Erythroblast (primary cell): ENCODE data around the gene ZSWIM7.
A peak's percentile ranks its signal among the peaks of the same experiment; 100 is the strongest.
"Not testable (repeated sequence)": the region's sequence is repeated elsewhere in the genome, so short reads cannot be mapped to it uniquely, and the experiment has no call there.

Experiments used
- DNase-seq, 2 experiments: peaks; one replicate each; lab custom pipeline; 2025; lab: John Stamatoyannopoulos, UW
- GATA1 ChIP-seq: IDR thresholded peaks from 2 replicates; pipeline ENCODE4 v1.6.1; 2011; ENCODE audit warnings: low read depth, mild to moderate bottlenecking, control low read depth, low read length, moderate library complexity
- POLR2A ChIP-seq: IDR thresholded peaks from 2 replicates; pipeline ENCODE4 v1.6.1; 2011; ENCODE audit warnings: mild to moderate bottlenecking, low read length

ZSWIM7 gene

GRCh38 chr17:16013943-16014407 lies 14.5 kb upstream of the ZSWIM7 start:
- no peak for DNase-seq
- no peak for TF ChIP-seq POLR2A
- no peak for TF ChIP-seq GATA1

GRCh38 chr17:16007439-16007838 lies 7.9 kb upstream of the ZSWIM7 start:
- TF ChIP-seq GATA1 (no peak), POLR2A (no peak)
- peak; percentile 13 to 21 for DNase-seq

- TF ChIP-seq GATA1 = no peak
- no peak for TF ChIP-seq POLR2A
- DNase-seq = no peak
Observed at GRCh38 chr17:16005636-16006035, 6.1 kb upstream of the ZSWIM7 start.

GRCh38 chr17:16003841-16004240 lies 4.3 kb upstream of the ZSWIM7 start:
- no peak for TF ChIP-seq GATA1
- TF ChIP-seq POLR2A = no peak
- no peak for DNase-seq

- TF ChIP-seq GATA1 (no peak), POLR2A (no peak)
- DNase-seq = no peak
Observed at GRCh38 chr17:16002708-16003260, 3.3 kb upstream of the ZSWIM7 start.

- DNase-seq = peak; percentile 37 to 54
Observed at GRCh38 chr17:16001226-16001897, 1.9 kb upstream of the ZSWIM7 start.

GRCh38 chr17:15999974-16000827 lies 697 bp upstream of the ZSWIM7 start:
- TF ChIP-seq GATA1 (no peak), POLR2A (peak; percentile 26)
- DNase-seq = peak; percentile 77 to 85

More at GRCh38 chr17:16001226-16001897, 1.9 kb upstream of the ZSWIM7 start:
- TF ChIP-seq POLR2A (no peak), GATA1 (no peak)

- no peak for DNase-seq
Observed at GRCh38 chr17:15998031-15998562, 1.4 kb downstream of the ZSWIM7 start.

GRCh38 chr17:15996322-15996721 lies 3.2 kb downstream of the ZSWIM7 start:
- no peak for DNase-seq
- TF ChIP-seq POLR2A = no peak
- TF ChIP-seq GATA1 = no peak

More at GRCh38 chr17:15998031-15998562, 1.4 kb downstream of the ZSWIM7 start:
- TF ChIP-seq GATA1 (no peak), POLR2A (no peak)

- TF ChIP-seq GATA1 (no peak), POLR2A (no peak)
- DNase-seq = peak; percentile 72
Observed at GRCh38 chr17:15981646-15982580, 17.6 kb downstream of the ZSWIM7 start.

GRCh38 chr17:15981208-15981607 lies 18.3 kb downstream of the ZSWIM7 start:
- TF ChIP-seq GATA1 (no peak), POLR2A (no peak)
- peak; percentile 41 to 48 for DNase-seq

- not testable (repeated sequence) for DNase-seq
Observed at GRCh38 chr17:15979013-15979412, 20.5 kb downstream of the ZSWIM7 start.

GRCh38 chr17:15978606-15979005 lies 20.9 kb downstream of the ZSWIM7 start:
- TF ChIP-seq POLR2A (no peak), GATA1 (no peak)
- DNase-seq = peak; percentile 38 to 51
